Embryonic facial prominence (tissue), 1 donor: ENCODE measurements around the gene RIPOR3.
"Not testable (repeated sequence)": the region's sequence is repeated elsewhere in the genome, so short reads cannot be mapped to it uniquely, and the experiment has no call there.

ENCODE experiments used
- DNase-seq: peaks from one replicate; pipeline ENCODE4 v3.0.0-alpha.2; 2016; ENCODE audit errors: extremely low spot score

RIPOR3 gene

DNA sequence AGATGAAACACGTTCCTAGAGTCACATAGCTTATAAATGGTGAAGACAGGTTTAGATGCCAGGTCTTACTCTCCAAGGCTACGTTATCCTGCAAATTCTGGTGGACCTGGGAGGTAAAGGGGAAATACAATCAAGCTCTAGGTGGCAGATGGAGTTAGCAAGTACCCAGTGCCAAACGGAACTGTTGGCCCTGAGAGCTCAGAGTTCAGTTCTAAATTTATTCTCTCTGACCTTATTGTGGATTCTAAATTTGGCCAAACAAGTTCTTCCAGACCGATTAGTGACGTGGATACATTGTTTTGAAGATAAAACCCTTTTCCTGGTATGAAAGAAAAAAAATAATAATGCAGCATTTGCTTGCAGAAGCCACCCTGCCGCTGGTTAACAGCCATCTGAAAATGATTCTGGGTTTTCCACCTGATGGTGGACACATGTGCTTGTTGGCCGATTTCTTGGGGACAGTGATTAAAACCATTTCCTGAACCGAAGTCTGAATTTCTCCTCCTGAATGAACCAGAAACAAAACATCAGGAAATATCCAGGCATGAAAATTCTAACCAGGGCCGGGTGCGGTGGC, 32.5 kb downstream of the RIPOR3 start:
- no peak for DNase-seq

- DNase-seq = peak; percentile 87
These were observed 35.9 kb downstream of the RIPOR3 start for GRCh38 chr20:50655311-50655880.

GRCh38 chr20:50654904-50655303, 36.4 kb downstream of the RIPOR3 start:
- no peak for DNase-seq

- no peak for DNase-seq
These were observed 38.5 kb downstream of the RIPOR3 start for GRCh38 chr20:50652702-50653294.

DNA sequence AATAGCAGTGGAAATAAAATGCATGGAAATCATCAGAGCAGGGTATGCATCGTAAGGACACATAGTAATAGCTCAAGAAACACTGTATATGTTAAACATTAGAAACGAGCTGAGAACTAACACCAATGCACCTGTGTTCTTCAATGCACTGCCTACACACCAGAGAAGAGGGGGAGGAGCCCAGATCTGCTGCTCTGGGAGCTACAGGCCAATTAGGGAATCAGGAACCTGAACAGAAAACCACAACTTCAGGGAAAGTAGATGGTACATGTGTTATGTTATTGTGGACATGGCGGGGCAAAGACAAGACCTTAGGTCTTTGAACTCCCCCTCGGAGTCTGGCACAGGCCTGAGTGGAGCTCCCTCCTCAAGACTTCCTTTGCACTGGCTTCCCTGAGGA, 39.7 kb downstream of the RIPOR3 start:
- DNase-seq = no peak

- no peak for DNase-seq
These were observed 41.8 kb downstream of the RIPOR3 start for GRCh38 chr20:50649590-50649989.

GRCh38 chr20:50648651-50649050, 42.7 kb downstream of the RIPOR3 start:
- DNase-seq = no peak

DNA sequence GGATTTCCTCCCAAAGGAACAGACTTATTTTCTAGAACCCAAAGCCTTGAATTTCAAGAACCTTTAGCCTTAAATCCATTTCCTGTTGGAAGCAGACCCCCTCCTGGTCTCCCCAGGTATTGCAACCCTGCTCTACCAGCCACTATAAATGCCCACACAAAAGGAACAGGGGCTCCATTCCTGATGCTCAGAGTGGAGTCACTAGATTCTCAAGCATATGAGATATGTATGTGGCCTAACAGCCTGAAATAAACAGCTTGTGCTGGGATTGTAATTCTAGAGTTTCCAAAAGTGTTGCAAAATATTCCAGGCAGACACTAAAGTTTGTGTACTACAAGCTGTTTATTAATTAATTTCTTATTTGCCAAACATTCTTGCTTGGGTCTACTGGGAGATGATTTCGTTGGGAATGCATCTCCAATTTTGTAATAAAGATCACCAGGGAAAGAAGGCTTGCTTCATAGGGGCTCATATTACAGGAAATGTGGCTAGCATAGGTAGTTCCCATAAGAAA, 44.8 kb downstream of the RIPOR3 start:
- DNase-seq = no peak

GRCh38 chr20:50645253-50646068, 45.9 kb downstream of the RIPOR3 start:
- no peak for DNase-seq

DNA sequence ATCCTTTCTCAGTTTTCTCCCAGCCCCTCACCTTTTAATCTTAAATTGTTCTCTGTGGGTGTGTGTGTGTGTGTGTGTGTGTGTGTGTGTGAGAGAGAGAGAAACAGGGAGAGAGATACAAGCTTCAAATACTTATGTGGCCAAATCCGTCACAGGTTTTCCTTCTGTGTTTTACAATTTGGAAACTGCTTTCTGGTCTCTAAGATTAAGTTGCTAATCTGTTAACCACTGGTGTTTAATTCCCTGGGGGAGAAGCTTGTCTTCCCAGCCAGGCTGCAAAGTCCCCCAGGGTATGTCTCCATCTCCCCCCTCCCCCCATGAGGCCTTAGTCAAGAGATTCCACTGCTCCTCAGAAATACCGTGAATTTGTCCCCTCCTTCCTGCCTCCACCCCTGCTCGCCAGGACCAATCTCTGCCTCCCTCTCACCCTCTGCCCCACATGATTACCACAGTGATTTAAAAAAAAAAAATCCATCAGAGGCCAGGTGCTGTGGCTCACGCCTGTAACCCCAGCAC, 49.0 kb downstream of the RIPOR3 start:
- no peak for DNase-seq

GRCh38 chr20:50641625-50642287, 49.6 kb downstream of the RIPOR3 start:
- DNase-seq = not testable (repeated sequence)

GRCh38 chr20:50639971-50640711, 51.2 kb downstream of the RIPOR3 start:
- DNase-seq = not testable (repeated sequence)

- DNase-seq = not testable (repeated sequence)
These were observed 53.1 kb downstream of the RIPOR3 start for GRCh38 chr20:50638015-50638847.

GRCh38 chr20:50636601-50637540, 54.5 kb downstream of the RIPOR3 start:
- DNase-seq = no peak

DNA sequence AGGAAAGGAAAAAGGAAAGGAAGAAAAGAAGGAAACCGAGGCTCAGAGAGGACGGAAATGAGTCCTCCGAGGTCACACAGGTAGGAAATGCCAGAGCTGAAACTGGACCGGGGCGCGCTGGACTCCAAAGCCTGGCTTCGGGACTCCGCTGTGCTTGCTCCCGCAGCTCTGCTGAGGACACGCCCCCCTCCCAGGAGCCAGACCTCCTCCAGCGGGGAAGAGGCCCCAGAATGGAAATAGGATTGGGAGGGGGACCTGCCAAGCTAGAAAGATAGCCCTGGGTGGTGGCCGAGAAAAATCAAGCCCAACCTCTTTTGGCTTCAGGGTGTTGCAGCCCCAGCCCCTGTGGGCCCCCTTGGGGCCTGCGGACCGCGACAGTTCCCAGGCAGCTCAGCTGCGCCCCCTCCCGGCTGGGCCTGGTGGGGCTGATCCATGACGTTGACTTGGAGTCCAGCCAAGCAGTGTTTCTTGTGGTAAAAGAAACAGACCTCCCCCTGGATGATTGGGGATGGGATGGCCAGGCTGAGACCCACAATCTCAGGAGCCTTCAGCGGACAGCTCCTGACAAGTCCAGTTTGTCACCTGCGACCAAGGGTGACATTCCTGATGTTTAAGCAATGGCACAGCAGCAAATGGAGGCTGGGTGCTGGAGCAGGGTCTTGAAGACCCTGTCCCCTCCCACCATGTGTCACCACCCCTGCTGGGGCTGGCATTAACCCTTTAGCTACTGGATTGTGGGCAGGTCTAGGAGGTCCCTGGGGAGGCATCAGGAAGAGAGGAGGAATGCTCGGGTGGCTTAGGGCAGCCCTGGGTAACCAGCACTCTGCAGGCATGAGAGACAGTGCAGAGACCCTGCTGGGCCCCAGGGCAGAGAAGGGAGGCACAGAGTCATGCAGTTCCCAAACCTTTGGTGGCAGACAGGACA, 55.4 kb downstream of the RIPOR3 start:
- no peak for DNase-seq

- no peak for DNase-seq
These were observed 56.3 kb downstream of the RIPOR3 start for GRCh38 chr20:50635014-50635557.

DNA sequence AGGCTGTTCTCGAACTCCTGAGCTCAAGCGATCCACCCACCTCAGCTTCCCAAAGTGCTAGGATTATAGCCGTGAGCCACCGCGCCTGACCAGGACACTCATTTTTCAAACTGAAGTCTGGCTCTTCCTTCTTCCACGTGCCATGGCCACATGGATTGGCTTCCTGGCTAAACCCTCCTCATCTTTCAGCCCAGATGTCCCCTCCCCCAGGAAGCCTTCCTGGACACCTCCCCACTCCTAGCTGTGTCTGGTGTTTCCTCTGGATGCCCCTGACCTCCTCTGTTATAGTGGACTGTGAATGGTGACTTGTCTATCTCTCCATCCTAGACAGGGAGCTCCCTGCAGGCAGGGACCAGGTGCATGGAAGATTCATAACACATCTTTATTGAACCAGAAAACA, 57.2 kb downstream of the RIPOR3 start:
- DNase-seq = no peak

DNA sequence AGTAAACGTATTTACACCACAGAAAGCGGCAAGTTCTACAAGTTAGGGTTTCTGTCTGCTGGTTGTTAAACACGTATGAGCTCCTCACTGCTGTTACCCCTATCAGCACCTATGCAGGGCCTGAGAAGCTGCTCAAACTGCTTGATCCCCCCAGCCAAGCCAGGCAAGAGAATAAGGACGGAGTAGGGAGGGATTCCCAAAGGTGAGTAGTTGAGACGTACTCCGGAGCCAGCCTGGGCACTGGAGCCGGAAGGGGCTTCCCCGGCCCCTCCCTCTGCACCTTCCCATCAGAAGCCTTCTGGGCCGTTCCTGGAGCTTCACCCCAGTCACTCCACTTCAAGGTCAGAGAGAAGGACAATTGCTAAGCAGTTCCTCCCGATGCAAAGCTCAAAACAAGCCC, 58.0 kb downstream of the RIPOR3 start:
- no peak for DNase-seq
